PC-3 (cell line): ENCODE measurements around the gene NDUFA7.

Source experiments
- EZH2phosphoT487 ChIP-seq: fragments of 300-600 bp; sonication (generic); IDR thresholded peaks from 2 replicates; pipeline ENCODE4 v1.6.1; 2018; ENCODE audit warnings: mild to moderate bottlenecking, antibody characterized with exemption, low read length, borderline replicate concordance
- TF ChIP-seq, protein P1 (sequence below): fragments of 300-600 bp; sonication (generic); conservative IDR thresholded peaks from 2 replicates; pipeline ENCODE4 v1.5.1; 2017; ENCODE audit warnings: antibody characterized with exemption, low read depth, mild to moderate bottlenecking, low read length

DNA sequence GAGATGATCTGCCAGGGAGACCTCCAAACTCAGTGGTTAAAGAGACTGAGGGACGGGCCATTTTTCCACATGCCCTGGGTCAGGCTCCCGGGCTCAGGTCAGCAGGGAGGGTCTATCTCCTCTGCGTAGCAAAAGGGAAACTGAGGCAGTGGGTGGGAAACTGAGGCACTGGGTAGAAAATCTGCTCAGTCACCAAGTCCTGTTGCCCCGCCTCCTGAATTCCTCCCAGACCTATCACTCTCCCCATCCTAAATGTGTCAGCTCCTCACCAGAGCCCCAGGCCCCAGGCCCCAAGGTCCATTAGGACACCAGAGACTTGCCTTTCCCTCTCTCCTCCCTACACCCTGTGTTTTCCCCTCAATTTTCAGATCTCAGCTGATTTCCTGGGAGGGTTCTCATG, 15.4 kb downstream of the NDUFA7 start:
- TF ChIP-seq, protein P1, sequence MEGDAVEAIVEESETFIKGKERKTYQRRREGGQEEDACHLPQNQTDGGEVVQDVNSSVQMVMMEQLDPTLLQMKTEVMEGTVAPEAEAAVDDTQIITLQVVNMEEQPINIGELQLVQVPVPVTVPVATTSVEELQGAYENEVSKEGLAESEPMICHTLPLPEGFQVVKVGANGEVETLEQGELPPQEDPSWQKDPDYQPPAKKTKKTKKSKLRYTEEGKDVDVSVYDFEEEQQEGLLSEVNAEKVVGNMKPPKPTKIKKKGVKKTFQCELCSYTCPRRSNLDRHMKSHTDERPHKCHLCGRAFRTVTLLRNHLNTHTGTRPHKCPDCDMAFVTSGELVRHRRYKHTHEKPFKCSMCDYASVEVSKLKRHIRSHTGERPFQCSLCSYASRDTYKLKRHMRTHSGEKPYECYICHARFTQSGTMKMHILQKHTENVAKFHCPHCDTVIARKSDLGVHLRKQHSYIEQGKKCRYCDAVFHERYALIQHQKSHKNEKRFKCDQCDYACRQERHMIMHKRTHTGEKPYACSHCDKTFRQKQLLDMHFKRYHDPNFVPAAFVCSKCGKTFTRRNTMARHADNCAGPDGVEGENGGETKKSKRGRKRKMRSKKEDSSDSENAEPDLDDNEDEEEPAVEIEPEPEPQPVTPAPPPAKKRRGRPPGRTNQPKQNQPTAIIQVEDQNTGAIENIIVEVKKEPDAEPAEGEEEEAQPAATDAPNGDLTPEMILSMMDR = no peak
- TF ChIP-seq EZH2phosphoT487 = no peak
